GM19240 (cell line): Measurements from ENCODE around the gene NEK2.
"Not testable (repeated sequence)": the region's sequence is repeated elsewhere in the genome, so short reads cannot be mapped to it uniquely, and the experiment has no call there.

Experiments used
- DNase-seq: peaks from one replicate; pipeline ENCODE4 v3.0.0; 2011; ENCODE audit warnings: low spot score; ENCODE audit not compliant: insufficient read length

Gene NEK2

GRCh38 chr1:211652371-211652770 lies 23.1 kb downstream of the NEK2 start:
- no peak for DNase-seq

- no peak for DNase-seq
These were observed 24.5 kb downstream of the NEK2 start for GRCh38 chr1:211650904-211651303.

- no peak for DNase-seq
These were observed 26.2 kb downstream of the NEK2 start for GRCh38 chr1:211648980-211649934.

- DNase-seq, result no peak
These were observed 27.1 kb downstream of the NEK2 start for GRCh38 chr1:211648336-211648735.

GRCh38 chr1:211647711-211648121 lies 27.7 kb downstream of the NEK2 start:
- no peak for DNase-seq

GRCh38 chr1:211646566-211646965 lies 28.9 kb downstream of the NEK2 start:
- no peak for DNase-seq

GRCh38 chr1:211645601-211646000 lies 29.8 kb downstream of the NEK2 start:
- not testable (repeated sequence) for DNase-seq

- no peak for DNase-seq
These were observed 30.8 kb downstream of the NEK2 start for GRCh38 chr1:211644653-211645052.

- DNase-seq, result no peak
These were observed 31.9 kb downstream of the NEK2 start for GRCh38 chr1:211643324-211644212.

GRCh38 chr1:211642870-211643269 lies 32.6 kb downstream of the NEK2 start:
- no peak for DNase-seq

GRCh38 chr1:211641942-211642341 lies 33.5 kb downstream of the NEK2 start:
- no peak for DNase-seq

- DNase-seq, result no peak
These were observed 34.2 kb downstream of the NEK2 start for GRCh38 chr1:211641044-211641800.

- no peak for DNase-seq
These were observed 35.2 kb downstream of the NEK2 start for GRCh38 chr1:211640301-211640630.

GRCh38 chr1:211639475-211640300 lies 35.7 kb downstream of the NEK2 start:
- DNase-seq, result no peak

GRCh38 chr1:211638689-211639101 lies 36.7 kb downstream of the NEK2 start:
- DNase-seq, result no peak

- no peak for DNase-seq
These were observed 37.2 kb downstream of the NEK2 start for GRCh38 chr1:211638246-211638645.

GRCh38 chr1:211637066-211637465 lies 38.4 kb downstream of the NEK2 start:
- DNase-seq, result no peak

GRCh38 chr1:211636575-211637029 lies 38.8 kb downstream of the NEK2 start:
- DNase-seq, result not testable (repeated sequence)

GRCh38 chr1:211635597-211636205 lies 39.7 kb downstream of the NEK2 start:
- no peak for DNase-seq

GRCh38 chr1:211634931-211635330 lies 40.5 kb downstream of the NEK2 start:
- no peak for DNase-seq
